Activated T-cell treated with anti-CD3 and anti-CD28 coated beads, Interleukin-2, amount 50 U/mL, for 1 hour (primary cell): ENCODE measurements around the gene ERICH6.
A peak's percentile ranks its signal among the peaks of the same experiment; 100 is the strongest.

ENCODE experiments used
- DNase-seq: peaks from one replicate; pipeline ENCODE4 v3.0.0-alpha.2; 2020

ERICH6 gene

DNA sequence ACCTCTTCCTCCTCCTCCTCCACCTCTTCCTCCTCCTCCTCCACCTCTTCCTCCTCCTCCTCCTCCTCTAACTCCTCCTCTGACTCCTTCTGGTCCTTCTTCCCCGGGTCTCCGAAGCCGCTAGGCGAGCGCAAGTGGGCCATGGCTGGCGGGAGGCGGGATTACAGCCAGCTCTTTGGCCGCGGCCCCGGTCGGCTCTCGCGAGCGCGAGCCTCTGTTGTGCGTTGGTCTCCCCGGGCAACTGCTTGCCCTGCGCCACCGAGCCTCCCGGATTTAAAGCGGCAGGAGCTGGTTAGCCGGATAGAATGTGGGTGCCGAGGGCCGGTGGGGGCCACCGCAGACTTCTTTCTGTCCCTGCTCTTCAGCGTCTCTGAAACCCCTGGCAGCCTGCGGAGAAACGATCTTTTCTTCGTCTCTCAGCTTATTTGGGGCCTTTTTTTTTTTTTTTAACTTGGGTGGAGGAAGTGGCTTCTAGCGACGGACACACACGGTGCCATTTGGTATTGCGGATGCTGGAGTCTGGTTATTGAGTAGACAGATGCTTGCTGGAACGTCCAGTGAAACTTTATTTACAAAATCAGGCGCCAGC, at the start of gene ERICH6:
ERICH6 (minus strand) TSS at position 165 of the 589 bp plus-strand sequence; CDS start at position 143, 22 bp downstream.
- peak; percentile 78 for DNase-seq

GRCh38 chr3:150751781-150752263, 48.1 kb upstream of the ERICH6 start:
- DNase-seq: no peak

GRCh38 chr3:150749255-150749654, 45.5 kb upstream of the ERICH6 start:
- no peak for DNase-seq

DNA sequence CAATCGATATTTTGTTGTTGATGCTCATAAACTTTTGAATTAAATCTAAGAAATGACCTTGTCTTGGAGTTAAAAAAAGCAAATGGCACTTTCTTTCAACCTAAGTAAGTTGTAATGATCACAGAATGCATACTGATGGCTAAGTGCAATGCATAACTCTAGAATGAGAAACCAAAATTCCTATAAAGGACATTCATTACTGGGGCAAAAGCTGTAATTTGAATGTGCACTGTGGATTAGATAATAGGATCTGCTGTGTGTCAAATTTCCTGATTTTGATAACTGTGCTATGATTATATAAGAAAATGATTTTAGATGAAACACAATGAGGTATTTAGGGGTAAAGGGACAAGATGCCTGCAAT, 44.9 kb upstream of the ERICH6 start:
- no peak for DNase-seq

GRCh38 chr3:150747886-150748683, 44.4 kb upstream of the ERICH6 start:
- DNase-seq: no peak

DNA sequence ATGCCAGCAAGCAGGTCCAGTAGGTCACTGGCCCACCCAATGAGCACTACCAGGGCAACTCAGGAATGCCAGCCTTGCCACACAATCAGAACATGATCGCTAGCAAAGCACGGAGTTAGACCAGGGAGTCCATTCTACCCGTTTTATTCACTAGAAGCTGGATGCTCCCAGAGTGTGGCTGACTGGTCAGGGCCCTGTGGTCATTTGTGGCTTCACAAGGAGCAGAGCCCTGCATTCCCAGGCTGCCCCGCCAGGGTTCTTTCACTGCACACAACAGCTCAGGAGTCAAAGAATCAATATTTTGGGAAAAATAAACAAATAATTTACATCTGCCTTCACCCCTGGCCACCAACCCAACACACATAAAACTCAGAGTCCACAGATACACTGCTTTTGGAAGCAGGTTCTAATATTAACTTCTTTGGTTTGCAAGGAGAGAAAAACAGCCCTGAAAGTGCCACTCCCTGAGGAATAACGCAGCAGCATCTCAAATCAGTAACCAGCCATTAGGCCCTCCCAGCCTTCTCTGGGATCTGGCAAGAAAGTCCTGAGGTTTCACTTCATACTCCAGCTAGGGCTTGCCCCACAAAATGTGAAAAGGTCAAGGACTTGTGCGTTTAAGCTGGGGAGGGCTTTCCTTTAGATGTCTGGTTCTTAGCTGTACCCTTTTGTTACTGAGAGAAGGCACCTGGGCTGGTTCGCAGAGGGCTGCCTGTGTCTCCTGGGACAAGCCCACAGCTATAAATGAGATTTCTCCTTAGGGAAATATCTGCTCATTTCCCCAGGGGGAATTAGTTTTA, 43.3 kb upstream of the ERICH6 start:
- no peak for DNase-seq

DNA sequence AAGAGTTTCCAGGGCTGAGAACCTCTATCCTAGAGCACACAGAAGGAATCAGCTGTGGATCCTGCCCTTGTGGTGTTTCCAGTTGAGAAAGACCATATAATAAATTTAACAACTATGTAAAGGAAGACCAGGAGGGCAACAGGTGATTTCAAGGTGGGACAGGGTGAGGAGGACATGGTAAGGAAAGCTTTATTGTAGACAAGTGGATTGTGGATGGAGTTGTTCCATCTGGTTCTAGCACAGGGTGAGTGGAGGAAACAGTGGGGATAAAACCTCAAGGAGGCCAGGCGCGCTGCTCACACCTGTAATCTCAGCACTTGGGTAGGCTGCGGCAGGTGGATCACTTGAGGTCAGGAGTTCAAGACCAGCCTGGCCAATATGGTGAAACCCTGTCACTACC, 42.1 kb upstream of the ERICH6 start:
- DNase-seq: no peak

- DNase-seq: no peak
Observed at GRCh38 chr3:150744919-150745211, 41.1 kb upstream of the ERICH6 start.

DNA sequence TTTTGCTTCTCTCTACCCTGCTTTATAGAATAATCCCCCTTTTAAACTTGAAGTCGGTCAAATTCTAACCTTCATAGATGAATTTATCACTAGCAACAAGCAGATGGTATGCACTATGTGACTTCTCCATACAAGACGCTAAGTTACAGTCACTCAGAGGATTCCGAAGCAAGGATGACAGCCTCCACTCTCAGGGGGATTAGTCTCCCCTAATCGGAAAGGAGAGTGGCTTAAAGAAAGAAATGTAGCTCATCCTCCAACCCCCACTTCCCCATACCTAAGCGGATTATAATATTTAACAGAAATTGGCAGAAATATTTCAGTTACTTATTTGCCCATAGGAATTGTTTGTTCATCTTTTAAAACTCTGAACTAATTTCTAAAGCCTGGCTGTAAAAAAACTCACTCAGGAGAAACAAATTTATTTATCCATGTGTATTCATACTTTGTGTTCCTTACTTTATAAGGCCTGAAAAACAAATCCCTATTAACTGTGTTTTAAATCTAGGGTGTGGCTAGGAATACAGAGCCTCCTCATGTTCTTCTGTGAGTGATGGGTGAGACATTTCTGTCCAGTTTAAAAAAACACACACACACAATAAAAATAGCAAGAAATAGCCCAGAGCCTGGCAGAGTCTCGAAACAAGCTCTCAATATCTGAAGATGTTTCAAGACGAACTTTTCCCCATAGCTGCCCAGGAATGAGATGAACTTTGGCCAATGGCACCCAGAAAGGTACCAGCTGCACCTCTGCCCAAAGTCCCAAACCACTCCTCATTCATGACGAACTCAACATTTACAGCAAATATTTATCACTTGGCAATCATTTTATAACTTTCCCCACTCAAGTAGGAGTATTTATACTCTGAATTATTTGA, 40.6 kb upstream of the ERICH6 start:
- no peak for DNase-seq

GRCh38 chr3:150743508-150743907, 39.8 kb upstream of the ERICH6 start:
- no peak for DNase-seq

DNA sequence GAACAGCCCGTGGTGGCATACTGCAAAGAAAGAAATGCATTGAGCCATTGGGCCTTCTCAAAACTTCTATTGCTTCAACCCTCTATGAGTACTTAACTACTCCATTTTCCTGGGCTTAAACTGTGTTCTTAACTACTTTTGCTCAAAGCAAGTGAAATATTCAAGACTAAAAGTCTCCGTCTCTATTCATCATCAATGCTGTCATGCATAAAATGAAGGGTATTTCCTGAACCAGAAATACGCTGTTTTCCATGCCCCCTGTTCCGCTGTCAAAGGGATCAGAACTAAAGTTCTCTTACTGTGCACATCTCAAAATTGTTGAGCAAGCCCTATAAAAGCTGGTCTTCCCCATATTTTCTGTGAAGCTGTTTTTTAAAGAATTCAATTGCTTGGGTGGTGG, 39.0 kb upstream of the ERICH6 start:
- DNase-seq: no peak

DNA sequence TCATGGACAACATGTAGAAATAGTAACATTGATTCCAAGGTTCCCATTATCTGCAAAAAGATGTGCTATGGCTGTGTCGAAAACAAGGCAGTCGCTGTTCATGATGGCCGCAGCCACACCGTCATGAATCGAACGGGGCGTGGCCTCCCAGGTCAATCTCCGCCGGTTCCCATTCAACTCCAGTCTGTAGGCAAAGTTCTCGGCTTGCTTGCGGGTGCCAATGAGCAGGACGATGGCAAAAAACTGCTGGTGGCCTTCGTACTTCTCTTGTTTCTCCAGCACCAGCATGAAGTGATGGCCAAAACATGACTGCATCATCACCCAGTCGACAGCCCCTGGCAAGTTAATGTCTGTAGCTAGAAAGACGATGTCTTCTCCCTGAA, 38.4 kb upstream of the ERICH6 start:
- DNase-seq: no peak

GRCh38 chr3:150741497-150742140, 37.9 kb upstream of the ERICH6 start:
- no peak for DNase-seq

DNA sequence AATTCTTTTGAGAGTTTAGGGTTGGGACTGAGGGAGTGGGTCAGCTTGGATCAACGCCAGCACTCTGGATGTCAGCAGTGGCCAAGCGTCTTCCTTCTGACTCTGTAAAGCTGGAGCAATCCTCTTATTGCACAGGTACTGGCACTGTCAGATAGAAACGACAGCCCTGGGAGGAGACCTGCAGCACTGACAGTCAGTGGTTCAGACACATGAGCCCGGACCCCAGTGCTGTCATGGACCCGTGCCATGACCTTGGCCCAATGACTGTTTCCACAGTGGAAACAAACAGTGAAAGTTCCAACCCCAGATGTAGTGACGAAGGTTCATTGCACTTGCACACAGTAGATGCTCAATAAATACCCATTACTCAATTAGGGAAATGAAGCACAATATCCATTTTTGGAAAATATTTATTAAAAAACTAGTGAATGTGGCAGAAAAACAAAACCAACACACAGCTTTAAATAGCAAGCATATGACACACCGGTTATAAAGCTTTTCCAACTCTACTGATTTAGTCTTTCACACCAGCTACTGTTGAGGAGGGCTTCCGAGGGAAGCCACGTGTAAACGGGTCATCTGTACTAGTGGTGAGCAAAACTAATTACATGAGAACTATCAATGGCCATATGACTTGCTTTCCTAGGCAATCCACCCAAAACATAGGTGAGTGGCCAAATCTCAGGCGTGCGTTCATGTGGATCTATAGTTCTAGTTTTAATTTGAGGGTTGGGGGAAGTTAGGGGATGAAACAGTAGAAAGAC, 37.2 kb upstream of the ERICH6 start:
- DNase-seq: no peak

- no peak for DNase-seq
Observed at GRCh38 chr3:150739877-150740645, 36.3 kb upstream of the ERICH6 start.

DNA sequence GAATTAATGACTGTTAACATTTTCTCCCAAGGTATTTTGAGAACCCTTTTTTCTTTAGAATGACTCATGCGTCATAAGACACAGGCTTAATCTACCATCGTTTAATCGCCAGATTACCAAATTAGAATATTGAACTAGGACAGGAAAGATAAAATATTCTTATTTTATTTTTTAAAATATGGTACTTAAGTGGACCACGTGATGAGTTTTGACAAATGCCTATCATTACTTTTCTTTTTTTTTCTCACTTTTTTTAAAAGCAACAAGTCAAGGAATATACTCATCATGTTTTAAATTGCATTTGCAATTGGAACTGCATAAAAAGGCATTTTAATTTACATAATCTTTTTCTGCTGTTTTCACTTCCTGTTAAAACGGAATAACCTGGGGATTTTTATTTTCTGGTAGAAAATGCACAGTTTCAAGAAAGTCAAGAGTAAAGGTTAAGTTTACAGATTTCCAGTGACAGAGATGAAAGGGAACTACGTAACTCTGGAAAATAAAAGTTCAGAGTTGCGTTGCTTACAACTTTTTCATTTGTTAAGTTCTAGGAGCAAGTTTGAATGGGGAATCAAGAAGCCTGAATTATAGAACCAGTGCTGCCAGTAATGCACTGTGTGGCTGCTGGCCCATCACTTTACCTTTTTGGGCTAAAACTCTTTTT, 35.6 kb upstream of the ERICH6 start:
- no peak for DNase-seq

DNA sequence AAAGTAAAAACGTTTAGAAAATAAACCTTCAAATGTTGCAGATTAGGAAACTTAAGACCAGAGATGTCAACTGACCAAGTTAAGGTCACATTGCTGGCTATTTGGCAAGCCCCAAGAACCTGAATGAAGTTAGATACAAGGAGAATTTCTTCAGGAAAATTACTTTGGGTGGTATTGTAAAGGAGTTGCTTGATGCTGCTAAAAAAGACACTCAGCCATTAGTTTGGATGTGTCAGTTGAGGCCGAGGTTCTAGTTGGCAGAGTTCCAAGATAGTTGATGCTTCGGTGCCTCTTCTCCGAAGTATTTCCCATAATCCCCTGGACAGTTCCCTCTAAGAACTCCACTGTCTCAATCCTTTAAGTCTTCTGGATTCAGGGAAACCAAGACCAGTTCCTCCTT, 35.0 kb upstream of the ERICH6 start:
- no peak for DNase-seq

- DNase-seq: no peak
Observed at GRCh38 chr3:150737874-150738679, 34.4 kb upstream of the ERICH6 start.
